NCI-H1694 (cell line): ENCODE results near the gene C16orf74.

Experiments used
- DNase-seq: peaks from one replicate; lab custom pipeline; 2025; lab: John Stamatoyannopoulos, UW

Gene C16orf74

DNA sequence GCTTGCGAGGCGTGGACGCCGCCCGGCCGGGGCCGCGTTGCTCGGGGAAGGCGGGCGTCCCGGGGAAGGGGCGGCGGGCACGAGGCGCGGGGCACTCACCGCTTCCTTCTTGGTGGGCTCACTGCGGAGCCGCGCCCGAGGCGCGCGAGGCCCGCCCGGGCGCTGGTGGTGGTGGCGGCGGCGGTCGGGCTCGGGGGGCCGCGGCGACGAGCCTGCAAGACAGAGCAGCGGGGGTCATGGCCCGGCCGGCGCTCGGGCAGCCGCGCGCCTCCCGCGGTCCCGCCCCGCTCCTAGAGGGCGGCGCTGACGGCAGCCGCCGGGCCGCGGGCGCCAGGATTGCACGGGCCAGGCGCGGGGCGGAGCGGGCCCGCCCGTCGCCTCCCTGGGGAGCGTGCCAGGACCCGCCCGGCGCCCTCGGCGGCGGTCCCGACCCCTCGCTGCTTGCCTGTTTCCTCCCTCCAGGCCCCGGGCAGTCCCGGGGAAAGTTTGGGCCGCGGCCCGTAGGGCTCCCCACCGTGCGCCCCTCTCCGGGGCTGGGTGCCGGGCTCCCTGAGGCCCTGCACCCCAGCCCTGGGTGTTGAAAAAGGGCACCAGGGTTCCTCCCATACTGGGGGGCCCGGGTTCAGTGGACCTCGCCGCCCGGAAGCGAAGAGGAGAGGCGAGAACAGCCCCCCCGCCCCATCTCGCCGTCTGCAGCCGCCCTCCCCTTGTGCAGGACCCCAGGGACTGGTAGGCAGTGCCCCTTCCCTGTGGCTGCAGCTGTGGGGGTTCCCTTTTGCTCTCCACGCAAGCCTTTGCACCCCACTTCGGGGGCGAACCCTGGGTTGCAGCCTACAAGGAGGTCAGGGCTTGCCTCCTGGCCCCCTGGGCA, at the start of gene C16orf74:
TSS of gene C16orf74 (minus strand) at position 270 of the 871 bp plus-strand sequence. CDS start 15,879 bp downstream, outside the sequence.
- DNase-seq: no peak

DNA sequence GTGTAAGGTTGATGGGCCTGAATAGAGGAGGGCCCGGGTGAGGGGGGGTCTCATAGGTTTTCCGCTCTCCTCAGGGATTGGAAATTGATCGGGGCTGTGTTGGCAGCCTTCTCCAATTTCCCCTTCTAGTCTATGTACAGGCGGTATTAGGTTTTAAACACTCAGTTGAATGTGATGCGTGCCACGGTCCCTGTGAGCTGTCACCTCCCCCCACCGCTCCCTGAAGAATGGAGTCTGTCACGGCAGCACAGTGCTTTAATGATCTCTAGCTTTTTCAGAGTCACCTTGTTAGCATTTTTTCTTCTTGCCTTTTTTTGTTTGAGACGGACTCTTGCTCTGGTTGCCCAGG, 49.4 kb upstream of the C16orf74 start:
- DNase-seq: no peak

DNA sequence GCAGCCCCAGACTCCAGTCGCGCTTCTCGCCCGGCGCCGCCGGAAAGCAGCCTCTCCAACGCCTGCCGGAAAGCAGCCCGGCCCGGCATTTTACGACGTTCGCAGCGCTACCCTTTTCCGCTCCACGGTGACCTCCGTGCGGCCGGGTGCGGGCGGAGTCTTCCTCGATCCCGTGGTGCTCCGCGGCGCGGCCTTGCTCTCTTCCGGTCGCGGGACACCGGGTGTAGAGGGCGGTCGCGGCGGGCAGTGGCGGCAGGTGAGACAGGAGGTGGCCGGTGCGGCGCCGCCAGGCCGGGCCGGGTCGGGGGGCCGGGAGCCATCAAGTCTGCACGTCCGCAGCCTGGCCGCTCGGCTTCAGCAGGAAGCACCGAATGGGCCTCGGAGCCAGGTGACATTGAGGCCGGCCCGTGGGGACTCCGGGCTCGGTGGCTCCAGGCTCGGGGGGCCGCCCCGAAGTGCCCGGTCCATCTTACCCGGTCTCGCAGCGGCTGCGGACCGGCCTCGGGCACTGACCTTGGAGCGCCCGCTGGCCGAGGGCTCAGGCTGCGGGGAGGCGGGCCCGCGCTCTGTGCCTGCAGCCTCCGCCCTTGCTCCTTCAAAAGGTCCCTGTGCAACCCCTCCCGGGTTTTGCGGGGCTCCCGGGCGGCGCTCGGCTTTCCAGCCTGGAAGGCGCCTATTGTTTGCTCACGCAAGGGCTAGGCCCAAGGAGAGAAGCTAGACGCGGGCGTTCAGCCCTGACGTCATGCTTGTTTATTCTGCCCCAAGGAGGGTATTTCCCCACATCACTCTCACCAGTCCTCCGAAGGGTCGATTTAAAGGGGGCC, 48.8 kb upstream of the C16orf74 start, which contains the start of the genes COX4I1 and EMC8:
TSS of gene COX4I1 (plus strand) at position 199 of the 824 bp plus-strand sequence. CDS start 1,511 bp downstream, outside the sequence.
TSS of gene EMC8 (minus strand) at position 48 of the 824 bp plus-strand sequence. CDS start 249 bp downstream, outside the sequence.
- DNase-seq: peak; percentile 77

DNA sequence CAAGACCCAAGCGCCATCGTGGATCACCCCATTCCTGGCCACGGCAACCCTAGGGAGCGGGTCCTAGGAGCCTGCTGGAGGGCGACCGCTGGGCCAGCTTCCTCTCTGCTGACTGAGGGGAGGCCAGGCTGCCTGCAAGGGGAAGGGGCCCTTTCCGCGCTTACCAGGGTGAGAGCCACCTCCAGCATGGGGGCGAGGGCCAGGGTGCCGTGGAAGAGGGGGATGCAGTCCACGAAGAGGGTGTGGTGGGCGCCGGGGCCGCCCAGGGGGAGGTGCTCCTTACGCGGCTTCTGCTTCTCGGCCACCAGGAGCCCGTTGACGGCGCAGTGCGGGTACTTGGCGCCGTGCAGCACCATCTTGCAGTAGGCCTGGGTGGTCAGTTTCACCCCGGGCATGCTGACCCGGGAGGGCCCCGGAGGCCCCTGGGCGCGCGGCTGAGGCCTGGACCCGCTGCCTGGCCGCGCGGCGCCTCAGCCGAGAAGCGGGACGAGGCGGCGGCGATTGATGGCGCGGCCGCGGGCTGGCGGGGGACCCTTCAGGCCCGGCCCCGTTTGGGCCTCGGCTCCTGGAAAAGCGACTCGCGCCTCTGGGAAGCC, 48.1 kb upstream of the C16orf74 start:
- DNase-seq: no peak

DNA sequence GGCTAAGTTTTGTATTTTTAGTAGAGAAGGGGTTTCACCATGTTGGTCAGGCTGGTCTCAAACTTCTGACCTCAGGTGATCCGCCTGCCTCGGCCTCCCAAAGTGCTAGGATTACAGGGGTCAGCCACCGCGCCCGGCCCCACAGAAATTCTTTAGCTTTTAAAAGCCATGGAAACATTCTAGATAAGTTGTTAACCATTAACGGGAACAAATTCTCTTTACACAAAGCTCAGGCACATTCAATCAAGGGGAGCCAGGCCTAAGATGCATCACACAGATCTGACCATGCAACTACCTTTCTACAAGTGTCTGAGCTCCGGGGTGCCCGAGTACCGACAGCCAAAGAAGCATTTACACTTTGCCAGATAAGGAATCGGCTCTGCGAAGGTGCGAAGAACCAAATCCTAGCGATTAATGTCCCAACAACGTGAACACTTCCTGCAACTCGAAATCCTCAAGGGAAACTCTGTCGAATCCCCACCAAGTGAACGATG, 47.4 kb upstream of the C16orf74 start:
- DNase-seq: no peak

DNA sequence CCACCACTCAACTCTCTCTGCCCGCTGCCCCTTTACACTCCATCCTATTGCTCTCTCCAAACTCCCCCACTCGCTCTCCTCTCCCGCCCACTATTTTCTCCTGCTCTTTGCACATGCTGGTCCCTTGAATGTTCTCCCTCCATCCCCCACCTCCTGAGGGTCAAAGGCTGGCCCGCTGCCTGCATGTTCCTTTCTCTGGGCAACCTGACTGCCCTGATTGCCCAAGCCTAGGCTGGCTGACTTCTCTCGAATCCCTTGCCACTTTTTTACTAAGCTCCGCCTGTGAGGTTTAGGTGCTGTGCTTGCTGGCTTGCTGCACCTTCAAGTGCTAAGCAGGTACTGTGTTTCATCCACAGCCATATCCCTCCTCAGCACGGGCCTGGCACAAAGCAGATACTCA, 45.7 kb upstream of the C16orf74 start:
- no peak for DNase-seq

DNA sequence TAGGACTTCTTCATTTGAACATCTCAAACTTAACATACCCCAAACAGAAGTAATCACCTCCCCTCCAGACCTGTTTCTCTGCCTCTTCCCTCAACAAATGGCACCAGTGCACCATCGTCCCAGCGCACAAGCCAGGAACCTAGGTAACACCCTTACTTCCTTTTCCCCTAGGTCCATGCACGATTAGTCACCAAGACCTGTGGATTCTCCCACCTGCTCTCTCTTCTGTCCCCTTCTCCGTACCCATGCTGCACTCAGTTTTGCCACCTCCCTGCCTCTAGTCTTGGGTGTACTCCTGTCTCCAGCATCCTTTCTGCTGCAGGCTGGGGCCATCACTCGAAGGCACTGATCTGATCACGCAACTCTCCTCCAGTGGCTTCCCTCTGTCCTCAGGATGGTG, 45.3 kb upstream of the C16orf74 start:
- DNase-seq: no peak

DNA sequence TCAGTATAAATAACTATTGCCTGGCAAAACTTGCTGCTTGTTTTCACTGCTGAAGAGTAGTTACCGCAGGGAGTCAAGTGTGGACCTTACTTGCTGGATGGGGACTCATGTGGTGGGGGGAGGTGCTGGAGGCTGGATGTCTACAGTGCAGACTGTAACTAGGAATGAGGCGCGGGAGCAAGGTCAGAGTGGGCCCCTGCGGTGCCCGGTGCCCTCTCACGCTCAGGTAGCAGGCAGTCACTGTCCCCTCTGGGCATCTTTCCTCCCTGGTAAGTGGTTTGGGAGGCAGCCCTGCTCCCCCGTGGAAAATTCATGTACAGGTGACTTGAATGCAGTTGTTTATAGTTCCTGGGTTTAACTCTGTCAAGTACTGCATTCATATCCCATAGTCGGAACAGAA, 43.8 kb upstream of the C16orf74 start:
- no peak for DNase-seq

DNA sequence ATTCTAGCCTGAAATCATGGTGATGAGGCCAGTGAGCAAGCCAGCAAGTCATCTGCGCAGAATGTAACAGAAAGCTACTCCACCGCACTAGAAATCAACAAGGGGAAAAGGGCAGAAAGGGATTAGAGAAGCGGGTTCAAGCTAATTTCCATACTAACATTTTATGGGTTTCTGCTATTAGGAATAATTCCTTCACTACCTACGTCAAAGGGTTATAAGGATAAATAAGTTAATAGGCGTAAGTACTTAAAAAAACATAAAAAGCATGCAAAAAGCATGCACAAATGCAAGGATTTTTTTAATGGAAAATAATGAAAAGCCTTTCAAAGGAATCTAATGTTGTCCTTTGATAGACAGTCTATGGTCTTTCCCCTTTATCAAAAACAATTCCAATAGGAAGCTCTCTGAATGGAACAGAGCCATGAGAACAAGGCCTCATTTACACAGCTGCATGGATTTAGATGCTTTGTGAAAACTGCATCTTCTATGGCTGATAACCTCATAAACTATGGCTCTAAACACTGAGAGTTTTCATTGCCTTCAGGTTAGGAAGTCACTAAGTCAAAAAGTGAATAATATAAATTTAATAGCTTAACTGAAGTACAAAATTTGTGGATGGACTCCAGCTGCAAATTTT, 42.9 kb upstream of the C16orf74 start:
- DNase-seq: no peak

DNA sequence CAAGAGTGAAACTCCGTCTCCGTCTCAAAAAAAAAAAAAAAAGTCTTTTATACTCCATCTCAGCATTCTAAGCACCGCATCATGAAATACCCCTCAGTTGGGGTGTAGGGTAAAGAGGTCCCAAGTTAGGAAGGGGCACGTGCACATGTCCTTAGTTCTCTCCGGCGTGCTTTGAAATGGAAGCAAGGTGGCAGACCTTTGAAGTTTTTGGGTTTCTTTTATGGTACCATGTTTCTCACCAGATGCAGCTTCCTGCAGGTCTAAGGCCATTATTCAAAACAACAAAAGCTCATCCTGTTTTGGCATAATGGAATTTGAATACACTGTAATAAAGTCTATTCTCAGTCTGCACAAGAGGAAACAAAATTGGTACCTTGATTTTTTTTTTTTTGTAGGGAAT, 38.9 kb upstream of the C16orf74 start:
- no peak for DNase-seq

DNA sequence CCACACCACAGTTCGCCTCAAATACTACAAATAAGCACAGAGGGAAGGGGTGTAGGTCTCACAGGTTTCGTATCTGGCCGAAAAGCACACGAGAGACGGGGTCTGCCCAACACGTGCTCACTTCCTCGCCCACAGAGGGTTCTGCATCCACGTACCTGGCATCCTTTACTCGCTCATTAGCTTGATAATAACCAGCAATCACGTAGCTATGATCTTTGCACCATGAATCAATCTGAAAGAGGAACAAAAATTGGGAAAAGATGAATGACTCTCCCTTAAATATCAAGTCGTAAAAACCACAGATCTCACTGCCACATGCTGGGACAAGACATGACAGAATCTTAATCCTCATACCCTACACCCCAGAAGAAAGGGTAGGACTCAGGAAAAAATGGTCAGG, 37.9 kb upstream of the C16orf74 start:
- DNase-seq: no peak

DNA sequence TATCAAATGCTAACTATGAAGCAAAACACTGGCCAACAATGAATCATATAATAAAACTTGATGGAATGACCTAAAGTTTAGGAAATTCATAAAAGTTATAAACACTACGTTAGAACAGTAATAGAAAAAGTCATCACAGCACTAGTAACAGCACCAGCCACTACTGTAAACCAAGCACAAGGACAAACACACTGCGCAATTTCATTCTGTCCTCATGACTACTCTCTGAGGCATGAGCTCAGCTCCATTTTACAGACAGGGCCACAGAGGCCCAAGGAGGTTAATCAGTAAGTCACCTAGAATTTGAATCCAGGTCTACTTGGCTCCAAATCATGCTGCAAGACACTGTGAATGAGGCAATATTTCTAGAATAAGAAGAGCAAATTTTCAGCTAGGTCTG, 35.0 kb upstream of the C16orf74 start:
- no peak for DNase-seq

DNA sequence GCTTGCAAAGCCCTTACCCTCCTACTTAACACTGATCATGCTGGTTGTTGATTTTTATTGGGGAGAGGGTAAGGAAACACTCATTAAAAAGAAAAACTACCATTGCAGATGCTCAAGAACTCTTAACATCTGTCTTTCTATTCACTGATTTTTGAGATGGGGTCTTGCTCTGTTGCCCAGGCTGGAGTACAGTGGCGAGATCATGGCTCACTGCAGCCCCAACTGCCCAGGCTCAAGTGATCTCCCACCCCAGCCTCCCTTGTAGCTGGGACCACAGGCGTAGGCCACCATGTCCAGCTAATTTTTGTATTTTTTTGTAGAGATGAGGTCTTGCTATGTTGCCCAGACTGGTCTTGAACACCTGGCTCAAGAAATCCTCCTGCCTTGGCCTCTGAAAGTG, 33.9 kb upstream of the C16orf74 start:
- DNase-seq: no peak

DNA sequence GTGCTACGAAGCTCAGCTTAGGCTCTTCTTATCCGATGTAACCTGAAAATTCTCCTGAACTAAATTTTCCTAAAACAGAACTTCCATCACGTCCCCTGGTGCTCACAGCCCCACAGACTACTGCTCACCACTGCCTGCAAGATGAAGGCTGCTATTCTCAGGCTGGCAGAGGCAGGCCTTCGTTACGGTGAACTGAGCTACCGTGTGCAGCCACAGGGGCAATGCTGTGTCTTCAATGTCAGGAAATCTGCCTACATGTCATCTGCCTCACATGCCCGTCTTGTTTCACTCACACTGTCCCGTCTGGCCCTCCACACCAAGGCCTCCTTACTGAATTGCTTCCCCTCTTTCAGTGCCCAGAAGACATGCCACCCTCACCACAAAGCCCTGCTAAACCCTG, 32.5 kb upstream of the C16orf74 start:
- DNase-seq: no peak

DNA sequence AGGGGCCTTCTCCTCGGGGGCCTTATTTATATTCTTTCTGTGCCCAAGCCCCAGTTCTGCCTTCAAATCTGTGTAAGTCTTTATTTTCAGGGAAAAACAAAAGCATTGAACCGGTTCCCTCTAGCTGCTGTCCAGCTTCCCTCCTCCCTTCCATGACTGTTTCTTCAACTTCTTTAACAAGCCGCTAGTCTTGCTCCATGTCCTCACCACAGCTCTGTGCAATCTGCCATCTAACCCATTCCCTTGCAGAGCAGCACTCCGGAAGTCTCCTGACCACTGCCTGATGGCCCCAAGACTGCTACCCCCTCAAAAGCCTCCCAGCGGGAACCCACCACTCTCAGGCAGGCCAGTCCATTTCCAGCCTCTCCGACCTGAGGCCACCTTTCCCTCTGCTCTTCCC, 31.6 kb upstream of the C16orf74 start:
- no peak for DNase-seq

DNA sequence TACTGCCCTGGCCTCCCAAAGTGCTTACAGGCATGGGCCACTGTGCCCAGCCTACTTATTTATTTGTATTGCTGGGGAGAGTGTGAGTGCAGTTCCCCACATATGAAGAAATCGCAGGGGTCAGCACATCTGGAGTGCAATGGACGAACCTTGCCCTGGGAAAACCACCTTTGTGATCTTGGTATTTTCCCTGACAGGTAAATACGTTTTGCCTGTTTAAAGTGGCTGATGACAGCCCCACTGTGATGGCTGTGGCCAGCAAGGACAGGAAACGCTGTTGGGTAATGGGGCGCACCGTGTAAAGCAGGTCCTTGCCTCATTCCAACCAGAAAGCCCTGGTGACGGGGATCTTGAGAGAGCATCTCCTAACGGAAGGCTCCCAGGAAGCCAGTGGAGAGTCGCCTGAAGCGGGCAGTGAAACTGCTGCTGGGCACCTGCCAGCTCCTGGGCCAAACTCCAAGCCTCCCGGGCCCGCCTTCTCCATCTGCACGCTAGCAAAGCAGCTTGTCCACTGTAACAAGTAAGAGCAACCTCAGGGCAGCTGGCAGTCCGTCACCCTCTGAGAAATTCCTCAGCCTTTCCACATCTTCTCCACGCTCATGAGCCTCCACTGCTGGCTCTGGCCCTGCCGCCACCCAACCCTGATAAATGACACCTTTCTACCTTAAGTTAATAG, 30.9 kb upstream of the C16orf74 start:
- DNase-seq: peak; percentile 53

DNA sequence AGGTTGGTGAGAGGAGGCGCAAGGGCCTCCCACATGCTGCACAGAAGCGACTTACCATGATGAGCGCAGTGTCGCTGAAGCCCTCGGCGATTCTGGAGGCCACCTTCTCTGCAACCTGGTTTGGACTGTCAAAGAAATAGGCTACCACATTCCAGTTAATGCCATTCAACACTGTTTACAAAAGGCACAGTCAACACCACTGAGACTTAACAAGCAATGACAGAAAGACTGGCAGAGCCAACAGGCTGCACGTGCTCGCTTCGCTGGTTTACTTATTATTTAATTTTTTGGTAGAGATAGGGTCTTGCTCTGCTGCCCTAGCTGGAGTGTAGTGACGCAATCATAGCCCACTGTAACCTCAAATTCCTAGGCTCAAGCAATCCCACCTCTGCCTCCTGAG, 30.3 kb upstream of the C16orf74 start:
- no peak for DNase-seq

DNA sequence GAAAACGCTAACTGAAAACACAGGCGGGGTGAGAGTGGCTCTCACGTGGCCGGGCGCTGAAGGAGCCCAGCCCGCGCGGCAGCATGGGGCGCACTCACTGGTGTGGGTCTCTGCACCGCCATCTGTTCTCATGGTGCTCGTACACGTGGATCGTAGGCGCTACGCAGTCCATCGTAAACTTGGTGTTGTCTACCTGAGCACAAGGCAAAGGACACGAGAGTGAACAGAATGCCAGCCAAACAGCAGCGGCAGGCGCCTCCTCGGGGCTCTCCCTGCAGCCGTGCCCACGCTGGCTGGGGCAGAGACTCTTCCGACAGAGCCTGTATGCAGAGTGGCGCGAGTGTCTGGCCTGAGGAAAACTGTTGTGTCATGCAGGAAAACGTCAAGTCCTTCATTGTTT, 29.4 kb upstream of the C16orf74 start:
- no peak for DNase-seq

DNA sequence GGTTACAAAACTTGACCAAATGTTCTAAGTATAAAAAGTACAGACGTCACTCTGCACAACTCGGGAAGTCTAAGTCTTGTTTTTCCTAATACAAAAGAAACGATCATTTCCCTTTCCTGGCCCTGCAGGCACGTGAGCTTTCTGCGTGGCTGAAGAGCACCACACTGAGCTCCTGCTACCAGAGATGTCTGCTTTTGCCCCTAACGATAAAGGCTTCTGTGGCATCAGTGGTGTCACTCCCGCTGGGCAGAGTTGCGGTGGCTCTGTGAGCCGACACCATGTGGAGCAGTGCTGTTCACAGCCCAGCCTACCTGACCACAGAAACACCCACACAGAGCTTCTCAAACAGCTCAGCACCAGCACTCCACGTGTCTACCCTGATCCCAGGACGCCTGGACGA, 28.0 kb upstream of the C16orf74 start:
- DNase-seq: no peak

DNA sequence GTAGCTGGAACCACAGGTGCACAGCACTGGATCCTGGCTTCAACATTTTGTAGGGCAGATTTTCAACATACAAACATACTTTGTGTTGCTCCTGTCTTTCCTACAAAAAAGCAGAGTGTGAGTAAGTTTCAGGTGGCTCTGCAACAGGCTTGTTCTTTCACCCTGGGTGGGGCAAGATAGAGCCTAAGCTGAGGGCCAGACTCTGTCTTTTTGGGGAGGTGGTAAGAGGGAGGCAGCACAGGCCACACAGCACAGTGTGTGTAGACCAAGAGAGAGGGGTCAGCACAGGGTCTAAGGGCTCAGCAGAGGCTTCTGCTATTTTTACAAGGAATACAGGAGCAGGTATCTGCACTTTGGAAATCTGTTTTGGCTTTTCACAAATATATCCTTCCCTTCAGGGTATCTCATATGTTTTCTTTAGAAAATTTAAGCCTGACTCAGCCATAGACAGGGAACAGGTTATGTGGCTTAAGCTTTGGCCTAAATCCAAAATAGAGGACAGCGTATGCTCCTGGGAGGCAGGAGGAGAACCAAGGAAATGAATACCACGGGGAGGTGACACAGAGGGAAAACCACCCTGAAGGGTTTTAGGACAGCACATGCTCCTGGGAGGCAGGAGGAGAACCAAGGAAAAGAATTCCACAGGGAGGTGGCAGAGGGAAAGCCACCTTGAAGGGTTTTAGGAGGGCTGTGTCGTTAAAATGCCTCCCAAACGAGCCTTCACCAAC, 26.9 kb upstream of the C16orf74 start:
- no peak for DNase-seq

DNA sequence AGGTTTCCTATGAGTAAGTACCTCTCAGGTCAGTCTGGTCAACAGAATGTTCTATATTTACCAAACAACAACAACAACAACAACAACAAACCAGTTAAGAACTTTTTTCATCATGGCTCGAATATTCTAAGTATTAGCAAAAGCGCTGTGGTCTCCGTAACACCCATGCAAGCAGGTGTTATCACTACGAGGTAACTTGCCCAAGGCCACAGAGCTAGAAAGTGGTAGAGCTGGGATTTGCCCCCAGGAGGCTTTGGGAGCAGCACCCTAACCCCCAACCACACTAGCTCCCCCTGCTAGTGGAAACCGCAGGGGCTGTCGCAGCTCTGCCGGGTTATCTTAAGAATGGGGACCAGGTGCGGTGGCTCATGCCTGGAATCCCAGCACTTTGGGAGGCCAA, 23.9 kb upstream of the C16orf74 start:
- DNase-seq: no peak
